Neural cell (in vitro differentiated cells): ENCODE results near the gene CHD9NB.

Experiments used
- CTCF ChIP-seq: fragments of 450-650 bp; IDR thresholded peaks from 2 replicates; pipeline ENCODE4 v1.5.1; 2014; ENCODE audit warnings: antibody characterized with exemption, mild to moderate bottlenecking, moderate library complexity; ENCODE audit not compliant: poor library complexity, severe bottlenecking
- EP300 ChIP-seq: fragments of 450-650 bp; conservative IDR thresholded peaks from 2 replicates; pipeline ENCODE4 v1.6.1; 2014; ENCODE audit warnings: antibody characterized with exemption, mild to moderate bottlenecking, moderate library complexity; ENCODE audit not compliant: poor library complexity, severe bottlenecking
- EZH2 ChIP-seq: fragments of 200-600, 300-800 bp; shearing (Covaris generic), sonication (generic); IDR thresholded peaks from 2 replicates; pipeline ENCODE4 v1.6.1; 2014; ENCODE audit warnings: antibody characterized with exemption, low read length, borderline replicate concordance, mild to moderate bottlenecking; ENCODE audit not compliant: insufficient read depth, poor library complexity, severe bottlenecking
- POLR2AphosphoS5 ChIP-seq: IDR thresholded peaks from 2 replicates; pipeline ENCODE4 v1.6.1; 2012
- RAD21 ChIP-seq: fragments of 450-650 bp; conservative IDR thresholded peaks from 2 replicates; pipeline ENCODE4 v1.6.1; 2014; ENCODE audit warnings: antibody characterized with exemption, mild to moderate bottlenecking, moderate library complexity
- SMC3 ChIP-seq: fragments of 450-650 bp; conservative IDR thresholded peaks from 2 replicates; pipeline ENCODE4 v1.6.1; 2014; ENCODE audit warnings: antibody characterized with exemption, mild to moderate bottlenecking, moderate library complexity; ENCODE audit not compliant: poor library complexity
- TAF1 ChIP-seq: IDR thresholded peaks from 2 replicates; pipeline ENCODE4 v1.6.1; 2012; ENCODE audit warnings: low read depth

- TF ChIP-seq EZH2 (no peak), CTCF (no peak), POLR2AphosphoS5 (no peak), EP300 (no peak), SMC3 (no peak), TAF1 (no peak), RAD21 (no peak)
These were observed 11.9 kb downstream of the CHD9NB start for GRCh38 chr16:53040788-53041187.
